GM04504 (cell line): ENCODE results near the gene OGDH.

Experiments used
- DNase-seq: peaks from one replicate; pipeline ENCODE4 v3.0.0-alpha.2; 2012; ENCODE audit warnings: low read depth

OGDH gene

DNA sequence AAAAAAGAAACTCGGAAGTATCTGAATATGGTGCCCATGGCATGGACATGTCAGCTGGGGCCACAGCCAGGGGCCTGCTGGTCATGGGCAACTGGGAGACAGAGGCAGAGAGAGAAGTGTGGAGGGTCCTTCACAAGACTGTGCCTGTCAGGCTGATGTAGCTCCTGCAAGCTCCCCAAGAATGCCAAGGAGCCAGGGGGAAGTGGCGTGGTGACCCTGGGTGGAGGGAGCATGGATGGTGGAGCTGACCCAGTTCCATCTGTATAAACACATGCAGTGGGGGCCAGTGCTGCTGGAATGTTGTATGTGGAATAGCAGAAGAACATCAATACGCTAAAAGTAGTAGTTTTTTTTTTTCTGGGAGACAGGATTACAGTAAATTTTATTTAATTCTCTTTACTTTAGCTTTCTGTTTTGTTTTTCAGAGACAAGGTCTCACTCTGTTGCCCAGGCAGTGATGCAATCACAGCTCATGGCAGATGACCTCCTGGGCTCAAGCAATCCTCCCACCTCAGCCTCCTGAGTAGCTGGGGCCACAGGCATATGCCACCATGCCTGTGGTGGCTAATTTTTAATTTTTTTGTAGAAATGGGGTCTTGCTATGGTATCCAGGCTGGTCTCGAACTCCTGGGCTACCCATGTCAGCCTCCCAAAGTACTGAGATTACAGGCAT lies 131.8 kb downstream of the OGDH start:
- DNase-seq = no peak

DNA sequence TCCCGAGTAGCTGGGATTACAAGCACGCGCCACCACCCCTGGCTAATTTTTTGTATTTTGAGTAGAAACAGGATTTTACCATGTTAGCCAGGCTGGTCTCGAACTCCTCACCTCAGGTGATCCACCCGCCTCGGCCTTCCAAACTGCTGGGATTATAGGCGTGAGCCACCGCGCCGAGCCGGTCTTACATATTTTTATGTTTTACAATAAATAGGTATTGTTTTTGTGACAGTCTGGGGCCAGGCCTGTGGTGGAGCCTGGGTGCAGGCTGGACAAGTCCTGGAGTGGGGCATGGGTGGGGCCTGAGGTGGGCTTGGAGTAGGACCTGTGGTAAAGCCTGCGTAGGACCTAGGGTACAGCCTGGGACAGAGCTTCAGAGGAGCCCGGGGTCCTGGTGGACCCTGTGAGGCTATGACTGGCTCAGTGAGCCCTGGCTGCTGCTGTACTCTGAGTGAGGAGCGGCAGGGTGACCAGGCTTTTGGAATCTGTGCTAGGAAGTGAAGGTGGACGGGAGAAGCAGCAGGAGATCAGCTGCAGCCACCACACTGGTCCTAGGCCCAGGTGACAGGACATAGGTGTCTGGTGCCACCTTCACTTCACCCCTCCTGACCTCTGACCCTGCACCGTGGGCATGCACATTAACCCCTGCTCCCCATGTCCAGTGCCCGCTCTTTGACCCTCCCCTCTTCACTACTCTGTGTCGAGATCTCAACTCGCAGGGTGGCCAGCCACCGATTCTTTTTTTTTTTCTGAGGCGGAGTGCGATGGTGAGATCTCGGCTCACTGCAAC lies 132.6 kb downstream of the OGDH start:
- DNase-seq = no peak

DNA sequence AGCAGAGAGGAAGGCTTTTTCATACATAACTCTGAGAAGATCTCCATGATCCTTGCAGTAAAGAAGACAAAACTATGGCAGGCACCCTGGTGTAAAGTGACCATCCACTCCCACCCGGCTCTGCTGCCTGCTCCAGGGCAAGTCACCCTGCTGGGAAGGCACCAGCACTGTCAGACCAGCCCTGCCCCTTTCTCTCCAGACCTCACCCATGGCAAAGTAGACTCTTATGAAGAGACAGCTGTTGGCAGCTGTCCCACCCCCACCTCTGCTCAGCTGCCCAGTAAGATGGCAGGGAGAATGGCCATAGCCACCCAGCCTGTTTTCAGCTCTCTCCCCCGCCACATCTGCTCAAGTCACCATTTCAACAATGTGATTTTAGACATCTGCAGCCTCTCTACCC lies 133.6 kb downstream of the OGDH start:
- no peak for DNase-seq

DNA sequence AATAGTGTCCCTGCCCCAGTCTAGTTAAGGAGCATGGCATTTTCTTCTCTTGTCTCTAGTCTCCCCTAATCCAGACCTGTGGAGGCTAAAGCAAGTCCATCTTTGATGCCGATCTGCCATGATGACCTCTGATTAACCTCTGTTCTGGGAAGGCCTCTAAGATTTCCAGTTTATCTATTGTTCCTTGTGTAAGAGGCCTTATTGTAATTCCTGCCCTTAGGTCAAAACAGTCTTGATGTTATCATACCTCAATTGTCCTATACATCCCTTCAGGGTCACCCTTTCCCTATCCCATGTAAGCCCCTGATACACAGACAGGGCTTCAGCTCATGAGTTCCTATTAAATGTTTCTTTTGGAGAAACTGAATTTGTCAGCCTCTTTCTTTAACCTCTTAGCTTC lies 137.3 kb downstream of the OGDH start:
- DNase-seq = no peak

DNA sequence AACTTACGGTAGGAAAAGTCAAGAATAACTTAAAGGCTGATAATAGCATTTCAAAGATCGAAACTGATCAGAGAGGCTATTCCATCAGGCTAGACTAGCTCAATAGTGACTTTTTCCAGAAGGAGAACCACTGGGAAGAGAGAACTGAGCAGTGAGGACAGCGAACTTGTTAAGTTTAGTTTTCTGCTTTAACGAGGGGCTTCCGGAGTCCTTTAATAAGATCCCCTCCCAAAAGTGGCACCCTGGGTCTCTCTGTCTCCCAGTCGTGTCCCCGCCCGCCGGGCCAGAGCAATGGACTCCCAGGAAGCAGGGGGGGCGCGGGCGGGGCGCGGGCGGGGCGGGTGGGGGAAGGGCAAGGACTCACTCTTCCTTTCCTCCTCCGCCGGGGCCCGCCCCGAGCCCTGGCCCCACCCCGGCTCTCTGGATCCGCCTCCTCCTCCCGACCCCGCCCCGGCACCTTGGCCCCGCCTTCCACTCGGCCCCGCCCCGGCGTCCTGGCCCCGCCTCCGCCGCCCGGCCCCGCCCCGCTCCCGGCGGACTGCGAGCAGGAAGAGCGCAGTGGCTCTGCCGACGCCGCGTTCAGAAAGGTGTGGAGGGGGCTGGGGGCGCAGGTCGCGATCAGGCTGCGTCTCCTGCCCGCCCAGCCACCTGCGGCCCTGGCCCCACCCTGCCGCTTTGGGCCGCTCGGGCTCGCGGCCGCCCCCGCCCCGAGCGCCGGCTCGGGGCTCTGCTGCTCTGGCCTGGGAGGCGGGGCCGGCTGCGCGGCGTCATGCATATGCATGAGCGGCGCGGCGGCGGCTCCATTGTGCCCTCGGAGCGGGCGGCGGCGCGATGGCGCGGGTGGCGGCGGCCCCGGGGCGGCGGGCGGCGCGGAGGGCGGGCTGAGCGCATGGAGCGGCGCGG lies 141.9 kb downstream of the OGDH start, which contains the start of gene ZMIZ2:
ZMIZ2 (plus strand) TSS at position 803 of the 903 bp plus-strand sequence. CDS start 7,403 bp downstream, outside the sequence.
- DNase-seq = peak; percentile 79

DNA sequence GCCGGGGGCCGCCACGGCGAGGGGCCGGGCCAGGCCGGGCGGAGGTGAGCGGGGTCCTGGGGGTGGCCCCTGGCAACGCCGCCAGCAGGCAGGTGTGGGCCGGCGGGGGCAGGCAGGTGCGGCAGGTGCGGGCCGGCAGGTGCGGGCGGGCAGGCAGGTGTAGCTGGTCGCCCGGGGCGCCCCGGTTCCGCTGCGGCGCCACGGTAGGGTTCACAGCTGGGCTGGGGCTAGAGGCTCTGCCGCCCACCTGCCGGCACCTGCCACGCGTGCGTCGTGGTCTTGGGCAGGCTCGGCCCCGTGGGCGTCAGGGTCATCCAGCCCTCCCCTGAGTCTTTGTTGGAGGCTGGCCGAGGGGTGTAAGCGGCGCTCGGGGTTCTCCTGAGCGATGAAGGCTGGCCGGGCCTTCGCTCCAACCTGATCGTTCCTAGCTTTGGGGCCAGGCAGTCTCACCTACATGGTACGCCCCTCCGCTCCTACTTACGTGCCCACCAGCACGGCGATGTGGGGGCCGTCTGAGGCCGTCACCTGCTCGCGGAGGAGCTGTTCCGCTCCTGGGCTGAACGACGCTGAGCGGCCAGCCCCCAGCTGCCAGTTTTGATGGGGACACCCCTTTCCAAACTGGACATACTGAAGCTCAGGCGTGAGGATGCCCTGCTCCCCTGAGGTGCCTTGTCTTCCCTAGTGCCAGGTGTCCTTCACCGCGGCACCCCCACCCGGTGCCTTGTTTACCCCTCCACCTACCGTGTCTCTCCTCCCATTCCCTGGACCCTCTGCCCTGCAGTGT lies 142.7 kb downstream of the OGDH start:
- no peak for DNase-seq

DNA sequence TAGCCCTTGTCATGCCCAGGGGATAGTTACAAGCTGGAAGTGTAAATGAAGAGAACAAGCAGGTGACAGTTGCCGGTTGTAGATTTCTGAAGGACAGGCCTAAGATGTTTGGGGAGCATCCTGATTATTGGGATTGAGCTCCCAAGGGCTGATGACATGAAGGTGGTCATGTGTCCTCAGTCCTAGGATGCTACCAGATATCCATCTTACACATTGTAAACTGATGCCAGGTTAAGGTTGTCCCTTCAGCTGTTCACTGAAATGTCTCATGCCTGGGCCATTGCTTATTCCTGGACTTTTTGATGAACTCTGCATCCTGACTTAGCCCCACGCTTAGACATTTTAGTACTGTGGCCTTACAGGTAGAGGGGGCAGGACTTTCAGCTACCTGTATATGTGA lies 143.6 kb downstream of the OGDH start:
- DNase-seq = no peak

DNA sequence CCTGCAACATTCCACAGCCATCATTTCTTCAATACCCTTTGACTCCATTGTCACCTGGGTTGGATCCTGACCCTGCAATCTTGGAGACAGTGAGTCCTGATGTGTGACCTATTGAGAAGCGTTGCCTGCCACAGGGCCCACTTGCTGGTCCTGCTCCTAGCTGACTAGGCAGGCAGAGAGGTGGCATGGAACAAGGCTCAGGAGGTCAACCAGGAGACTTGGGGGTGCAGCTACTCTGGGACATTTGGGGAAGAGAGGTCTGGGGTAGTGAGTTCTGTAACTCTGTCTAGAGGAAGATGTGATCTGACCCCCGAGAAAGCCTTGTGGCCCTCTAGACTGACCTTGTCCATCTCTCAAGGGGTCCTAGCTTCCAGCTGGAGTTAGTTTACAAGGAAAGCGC lies 144.0 kb downstream of the OGDH start:
- no peak for DNase-seq

DNA sequence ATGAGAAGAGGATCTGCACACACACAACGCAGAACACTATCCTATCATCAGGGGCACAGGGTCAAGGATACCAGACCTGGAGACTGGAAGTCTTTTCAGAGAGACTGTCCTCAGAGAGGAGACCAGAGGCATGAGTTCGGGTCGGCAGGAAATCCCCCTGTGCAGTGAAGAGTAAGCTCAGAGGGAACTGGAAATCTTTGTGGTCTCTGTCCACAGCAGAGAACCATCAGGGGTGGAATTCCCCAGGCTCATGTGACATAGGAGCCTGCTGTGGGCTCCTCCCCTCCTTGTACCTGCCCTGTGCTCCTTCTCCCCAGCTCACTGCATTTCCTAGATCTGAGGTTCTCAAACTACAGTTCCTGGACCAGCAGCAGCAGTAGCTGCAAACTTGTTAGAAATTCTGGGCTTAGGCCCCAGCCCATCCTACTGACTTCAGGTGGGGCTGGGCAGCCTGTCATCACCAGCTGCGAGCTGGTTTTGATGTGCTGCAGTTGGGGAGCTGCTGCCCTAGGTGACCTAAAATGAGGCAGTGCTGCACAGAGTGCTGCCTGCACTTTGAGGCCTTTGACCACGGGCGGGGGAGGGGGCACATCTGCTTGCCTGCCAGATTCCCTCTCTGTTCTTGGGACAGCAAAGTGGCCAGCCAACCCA lies 144.6 kb downstream of the OGDH start:
- DNase-seq = no peak

DNA sequence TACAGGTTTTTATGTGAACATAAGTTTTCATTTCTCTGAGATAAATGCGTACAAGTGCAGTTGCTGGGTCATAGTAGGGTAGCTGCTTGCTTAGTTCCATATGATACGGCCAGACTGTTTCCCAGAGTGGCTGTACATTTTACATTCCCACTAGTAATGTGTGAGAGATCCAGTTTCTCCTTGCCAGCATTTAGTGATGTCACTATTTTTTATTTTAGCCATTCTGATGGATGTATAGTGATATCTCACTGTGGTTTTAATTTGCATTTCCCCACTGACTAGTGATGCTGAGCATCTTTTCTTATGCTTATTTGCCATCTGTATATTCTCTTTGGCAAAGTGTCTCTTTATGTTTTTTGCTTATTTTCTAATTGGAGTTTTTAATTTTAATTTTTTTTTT lies 146.4 kb downstream of the OGDH start:
- DNase-seq = no peak

DNA sequence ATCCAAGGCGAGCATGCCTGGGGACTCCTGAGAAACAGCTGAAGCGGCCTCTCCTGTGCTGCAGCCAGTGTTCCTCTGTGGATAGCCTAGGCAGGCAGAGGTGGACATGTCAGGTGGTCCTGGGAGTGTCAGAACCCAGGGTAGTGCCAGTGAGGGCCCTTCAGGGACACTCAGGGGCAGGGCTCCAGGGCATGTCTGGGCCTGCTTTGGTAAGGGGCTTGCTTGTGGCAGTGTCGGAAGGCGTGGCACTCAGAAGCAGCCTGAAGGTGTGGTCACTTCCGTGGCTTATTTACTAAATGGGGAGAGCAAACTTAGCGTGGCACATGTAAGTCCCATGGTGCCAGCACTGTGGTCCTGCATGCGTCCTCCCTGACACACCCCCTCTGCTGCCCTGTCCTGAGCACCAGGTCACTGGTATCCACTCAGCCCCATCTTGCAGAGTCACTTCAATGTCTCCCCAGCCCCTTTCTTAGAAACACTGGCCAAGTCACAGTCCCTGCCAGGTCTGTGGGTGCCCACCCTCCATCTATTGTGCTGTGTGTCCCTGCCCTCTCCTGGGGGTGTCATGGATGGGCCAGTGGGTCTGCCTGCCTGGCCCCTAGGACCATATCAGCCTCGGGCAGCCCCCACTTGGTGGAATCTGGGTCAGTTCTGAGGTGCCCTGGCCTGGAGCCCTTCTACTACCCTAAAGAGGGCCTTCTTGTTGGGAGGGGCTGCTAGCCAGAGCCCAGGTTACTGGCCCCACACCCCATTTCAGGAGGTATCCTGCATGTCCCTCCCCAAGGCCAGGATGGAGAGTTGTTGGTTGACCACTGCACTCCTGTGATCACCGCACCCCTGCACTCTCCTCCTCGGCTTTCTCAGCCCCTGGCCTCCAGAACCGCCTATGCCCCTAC lies 148.6 kb downstream of the OGDH start:
- DNase-seq = no peak

DNA sequence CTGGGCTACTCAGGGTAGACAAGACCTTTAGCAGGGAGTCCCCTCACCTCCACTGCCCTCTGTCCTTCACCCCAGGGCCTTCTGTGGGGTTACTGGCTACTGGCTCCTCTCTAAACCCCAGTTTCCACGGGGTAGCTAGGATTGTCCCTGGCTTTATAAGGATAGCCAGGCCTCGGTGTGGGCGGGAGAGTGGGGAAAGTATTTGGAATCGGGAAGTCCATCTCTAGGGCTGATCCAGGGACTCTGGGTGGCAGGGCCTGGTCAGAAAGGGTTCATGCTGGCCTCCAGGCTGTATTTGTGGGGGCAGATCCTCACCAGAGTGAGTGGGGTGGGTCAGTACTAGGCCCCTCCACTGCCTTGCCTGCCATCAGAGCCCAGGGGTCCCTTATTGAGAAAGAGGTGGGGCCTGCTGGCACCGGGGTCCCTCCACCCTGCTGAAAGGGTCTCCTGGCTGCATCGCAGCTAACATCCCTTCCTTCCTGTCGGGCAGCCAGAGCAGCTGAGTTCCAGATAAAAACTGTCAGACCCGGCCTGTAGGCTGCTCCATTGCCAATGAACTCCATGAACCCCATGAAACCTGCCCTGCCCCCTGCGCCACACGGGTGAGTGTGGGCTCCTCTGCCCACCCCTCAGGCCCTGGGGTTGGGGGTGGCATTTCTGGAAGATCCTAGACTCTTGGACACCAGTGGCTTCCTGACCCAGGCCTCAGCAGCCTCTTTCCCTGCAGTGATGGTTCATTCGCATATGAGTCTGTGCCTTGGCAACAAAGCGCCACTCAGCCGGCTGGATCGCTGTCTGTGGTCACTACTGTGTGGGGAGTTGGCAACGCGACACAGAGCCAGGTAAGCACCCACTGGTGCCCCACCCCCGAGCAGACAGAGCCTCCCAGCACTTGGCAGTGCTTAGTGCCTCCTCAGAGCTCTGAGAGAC lies 149.5 kb downstream of the OGDH start:
- no peak for DNase-seq

DNA sequence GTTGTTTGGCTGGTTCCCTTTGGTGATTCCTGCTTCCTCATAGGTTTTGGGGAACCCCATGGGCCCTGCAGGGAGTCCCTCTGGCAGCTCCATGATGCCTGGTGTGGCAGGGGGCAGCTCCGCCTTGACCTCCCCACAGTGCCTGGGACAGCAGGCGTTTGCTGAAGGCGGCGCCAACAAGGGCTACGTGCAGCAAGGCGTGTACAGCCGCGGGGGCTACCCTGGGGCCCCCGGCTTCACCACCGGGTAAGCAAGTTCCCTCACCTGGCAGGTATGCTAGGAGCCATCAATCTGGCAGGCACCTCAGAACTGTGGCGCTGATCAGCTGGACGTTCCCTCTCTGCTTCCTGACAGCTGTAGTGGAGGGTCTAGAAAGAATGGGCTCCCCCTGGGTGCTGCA lies 150.5 kb downstream of the OGDH start:
- DNase-seq = no peak

DNA sequence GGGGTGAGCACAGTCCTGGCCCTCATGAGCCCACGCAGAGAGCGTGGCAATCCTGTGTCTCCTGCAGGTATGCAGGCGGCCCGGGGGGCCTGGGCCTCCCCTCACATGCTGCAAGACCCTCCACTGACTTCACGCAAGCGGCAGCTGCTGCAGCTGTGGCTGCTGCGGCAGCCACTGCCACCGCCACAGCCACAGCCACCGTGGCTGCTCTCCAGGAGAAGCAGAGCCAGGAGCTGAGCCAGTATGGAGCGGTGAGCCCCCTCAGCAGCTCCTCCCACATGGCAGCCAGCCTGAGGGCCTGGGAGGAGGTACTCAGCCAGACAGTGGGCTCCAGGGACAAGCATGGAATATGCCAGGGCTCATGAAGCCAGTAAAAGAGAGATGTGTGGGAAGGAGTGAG lies 150.9 kb downstream of the OGDH start:
- no peak for DNase-seq

DNA sequence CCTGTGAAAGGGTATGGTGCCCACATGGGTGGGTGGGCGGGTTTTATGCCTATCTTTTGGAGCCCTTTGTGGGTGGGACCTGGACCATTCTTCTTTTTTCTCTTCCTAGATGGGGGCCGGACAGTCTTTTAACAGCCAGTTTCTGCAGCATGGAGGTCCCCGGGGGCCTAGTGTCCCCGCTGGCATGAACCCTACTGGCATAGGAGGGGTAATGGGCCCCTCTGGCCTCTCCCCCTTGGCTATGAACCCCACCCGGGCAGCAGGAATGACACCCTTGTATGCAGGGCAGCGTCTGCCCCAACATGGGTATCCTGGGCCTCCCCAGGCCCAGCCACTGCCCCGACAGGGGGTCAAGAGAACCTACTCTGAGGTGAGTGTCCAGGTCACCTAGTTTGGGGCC lies 151.3 kb downstream of the OGDH start:
- DNase-seq = no peak
